Fibroblast of lung (primary cell): ENCODE results near the gene FUBP1. TPM values are rescaled to one million over a fixed set of nuclear protein-coding genes. Genes with fewer than 3 reads are reported as not detected.
"Not testable (repeated sequence)": the region's sequence is repeated elsewhere in the genome, so short reads cannot be mapped to it uniquely, and the experiment has no call there.

Experiments used
- DNase-seq, 2 donors: peaks; one replicate each; pipeline versions ENCODE4 v3.0.0 to v3.0.0-alpha.2; 2010; ENCODE audit warnings: low read depth in 2 of 2
- H2AFZ ChIP-seq: 2 replicates; pipeline ENCODE4 v1.5.1; 2012; ENCODE audit warnings: low read length, control low read depth, inconsistent platforms
- H3K27ac ChIP-seq: 2 replicates; pipeline ENCODE4 v1.5.1; 2011; ENCODE audit warnings: low read length, control low read depth; ENCODE audit not compliant: insufficient read depth
- H3K27me3 ChIP-seq: 2 replicates; pipeline ENCODE4 v1.5.1; 2011; ENCODE audit warnings: mild to moderate bottlenecking, low read length; ENCODE audit not compliant: control insufficient read depth, insufficient read depth
- H3K36me3 ChIP-seq: 2 replicates; pipeline ENCODE4 v1.5.1; 2011; ENCODE audit warnings: low read length; ENCODE audit not compliant: control insufficient read depth, insufficient read depth
- H3K4me1 ChIP-seq: 2 replicates; pipeline ENCODE4 v1.5.1; 2011; ENCODE audit warnings: low read length; ENCODE audit not compliant: control insufficient read depth, insufficient read depth; ENCODE audit errors: extremely low read depth
- H3K4me2 ChIP-seq: 2 replicates; pipeline ENCODE4 v1.5.1; 2011; ENCODE audit warnings: low read length, control low read depth; ENCODE audit not compliant: insufficient read depth; ENCODE audit errors: extremely low read depth
- H3K4me3 ChIP-seq, 4 experiments: fragments of 200-600 bp in 1 of 4; sonication (generic) in 1 of 4; replicated peaks in 1 of 4; 2 replicates each; pipeline ENCODE4 v1.5.1; 2011 to 2016; ENCODE audit warnings: low read length in 4 of 4, low read depth in 3 of 4, mild to moderate bottlenecking in 3 of 4, control low read depth in 2 of 4, inconsistent platforms in 1 of 4, mixed read lengths in 1 of 4; ENCODE audit not compliant: insufficient read depth in 1 of 4; ENCODE audit errors: control extremely low read depth in 1 of 4
- H3K79me2 ChIP-seq: 2 replicates; pipeline ENCODE4 v1.5.1; 2012; ENCODE audit warnings: mild to moderate bottlenecking, low read length, inconsistent platforms; ENCODE audit not compliant: control insufficient read depth, insufficient read depth
- H3K9ac ChIP-seq: 2 replicates; pipeline ENCODE4 v1.5.1; 2011; ENCODE audit warnings: mild to moderate bottlenecking, low read length, control low read depth; ENCODE audit not compliant: insufficient read depth
- H3K9me3 ChIP-seq: 2 replicates; pipeline ENCODE4 v1.5.1; 2012; ENCODE audit warnings: low read depth, low read length; ENCODE audit not compliant: control insufficient read depth, insufficient read depth
- H4K20me1 ChIP-seq: 2 replicates; pipeline ENCODE4 v1.5.1; 2011; ENCODE audit warnings: low read length; ENCODE audit not compliant: control insufficient read depth, insufficient read depth; ENCODE audit errors: extremely low read depth
- EZH2 ChIP-seq: IDR thresholded peaks from 2 replicates; pipeline ENCODE4 v1.5.1; 2012; ENCODE audit warnings: low read length, control low read depth, mild to moderate bottlenecking; ENCODE audit errors: missing control alignments
- polyA minus RNA-seq: library from RNA; depleted of rRNA, polyadenylated mRNA; stranded (reverse); fragments of >200 nt; gene quantifications from 2 replicates; pipeline ENCODE4 v1.2.3, GENCODE V29; 2011; ENCODE audit warnings: low replicate concordance
- polyA plus RNA-seq, 2 donors: library from polyadenylated mRNA; depleted of rRNA in 1 of 2; stranded (reverse) in 1 of 2; unstranded in 1 of 2; fragments of >200 nt; gene quantifications; 2 replicates each; pipeline ENCODE4 v1.2.1, GENCODE V29; 2011 to 2012; ENCODE audit warnings: missing spikeins in 1 of 2
- total RNA-seq: library from RNA; depleted of rRNA; stranded (reverse); fragments of >200 nt; gene quantifications from 2 replicates; pipeline ENCODE4 v1.2.1, GENCODE V29; 2014
- TF ChIP-seq, protein P1 (sequence below), 2 donors: IDR thresholded peaks in 1 of 2; conservative IDR thresholded peaks in 1 of 2; 1 replicate in 1 of 2; 2 replicates in 1 of 2; pipeline ENCODE4 v1.5.1; 2011 to 2012; ENCODE audit warnings: low read length in 2 of 2, control low read depth in 1 of 2, inconsistent platforms in 1 of 2, low read depth in 1 of 2, mild to moderate bottlenecking in 1 of 2

FUBP1 gene, protein sequence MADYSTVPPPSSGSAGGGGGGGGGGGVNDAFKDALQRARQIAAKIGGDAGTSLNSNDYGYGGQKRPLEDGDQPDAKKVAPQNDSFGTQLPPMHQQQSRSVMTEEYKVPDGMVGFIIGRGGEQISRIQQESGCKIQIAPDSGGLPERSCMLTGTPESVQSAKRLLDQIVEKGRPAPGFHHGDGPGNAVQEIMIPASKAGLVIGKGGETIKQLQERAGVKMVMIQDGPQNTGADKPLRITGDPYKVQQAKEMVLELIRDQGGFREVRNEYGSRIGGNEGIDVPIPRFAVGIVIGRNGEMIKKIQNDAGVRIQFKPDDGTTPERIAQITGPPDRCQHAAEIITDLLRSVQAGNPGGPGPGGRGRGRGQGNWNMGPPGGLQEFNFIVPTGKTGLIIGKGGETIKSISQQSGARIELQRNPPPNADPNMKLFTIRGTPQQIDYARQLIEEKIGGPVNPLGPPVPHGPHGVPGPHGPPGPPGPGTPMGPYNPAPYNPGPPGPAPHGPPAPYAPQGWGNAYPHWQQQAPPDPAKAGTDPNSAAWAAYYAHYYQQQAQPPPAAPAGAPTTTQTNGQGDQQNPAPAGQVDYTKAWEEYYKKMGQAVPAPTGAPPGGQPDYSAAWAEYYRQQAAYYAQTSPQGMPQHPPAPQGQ
- total RNA-seq (77.3 and 99.4 TPM in 2 replicates), polyA plus RNA-seq (102 TPM in 2 replicates), polyA minus RNA-seq (22.8 and 61.8 TPM in 2 replicates)
- 75.3 and 81.3 TPM in 2 replicates for polyA plus RNA-seq (2012)

DNA sequence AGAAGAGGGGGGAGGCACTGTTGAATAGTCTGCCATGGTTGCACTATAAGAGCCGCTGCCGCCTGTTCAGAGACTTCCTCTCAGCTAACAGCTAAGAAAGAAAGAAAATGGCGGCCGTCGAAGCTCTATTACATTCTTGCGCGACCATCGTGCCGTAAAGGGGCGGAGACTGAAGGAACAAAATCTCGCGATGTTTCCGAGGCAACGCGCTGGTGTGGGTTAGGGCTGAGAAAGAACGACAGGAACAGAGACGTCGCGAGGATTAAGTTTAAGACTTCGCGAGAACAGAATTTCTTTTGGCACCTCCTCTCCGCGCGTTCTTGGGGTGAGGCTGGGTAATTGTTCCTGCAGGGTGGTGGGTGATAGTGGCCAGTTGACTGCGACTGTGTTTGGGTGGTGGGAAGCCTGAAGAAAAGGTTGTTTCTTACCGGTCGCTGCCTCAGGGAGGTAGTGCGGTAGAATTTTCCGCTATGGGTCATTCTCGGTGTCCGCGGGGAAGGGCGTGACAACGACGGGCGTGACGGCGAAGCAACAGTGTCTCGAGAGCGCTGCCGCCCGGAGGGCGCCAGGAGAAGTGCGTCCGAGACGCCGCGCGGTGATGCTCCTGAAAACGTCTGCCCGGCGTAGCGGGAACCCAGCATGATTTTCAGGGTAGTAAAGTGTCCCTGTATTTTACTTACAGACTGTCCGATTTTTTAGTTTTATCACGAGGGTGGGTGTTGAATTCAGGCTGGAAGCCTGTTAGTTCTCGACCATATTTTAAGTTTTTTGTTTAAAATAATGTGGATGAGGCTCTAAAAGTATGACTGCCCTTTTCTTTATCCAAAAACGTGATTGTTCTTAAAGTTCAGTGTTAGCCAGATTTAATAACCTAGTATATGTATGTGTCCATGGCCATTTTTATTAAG is at the start of gene FUBP1:
Gene FUBP1, minus strand, starts transcription at position 104 of the 908 bp plus-strand sequence. Its CDS starts 68 bp downstream, at position 36.
- Histone ChIP-seq H3K4me2 (peak within 1 kb of the TSS; percentile 95), H2AFZ (peak within 1 kb of the TSS; percentile 98), H3K9ac (peak within 1 kb of the TSS; percentile 95), H3K9me3 (no peaks in the 10 kb centered on the region), H3K79me2 (peaks cover 87% of the 10 kb centered on the region), H3K36me3 (no peaks in the 10 kb centered on the region), H3K27me3 (no peaks in the 10 kb centered on the region), H4K20me1 (peaks cover 7% of the 10 kb centered on the region), H3K4me3 (peak within 1 kb of the TSS; percentile 74 to 98 (median 86)), H3K27ac (peak within 1 kb of the TSS; percentile 99), H3K4me1 (no peaks in the 10 kb centered on the region)
- DNase-seq, result peak; percentile 97 to 100
- TF ChIP-seq EZH2, result no peak
- TF ChIP-seq, protein P1, sequence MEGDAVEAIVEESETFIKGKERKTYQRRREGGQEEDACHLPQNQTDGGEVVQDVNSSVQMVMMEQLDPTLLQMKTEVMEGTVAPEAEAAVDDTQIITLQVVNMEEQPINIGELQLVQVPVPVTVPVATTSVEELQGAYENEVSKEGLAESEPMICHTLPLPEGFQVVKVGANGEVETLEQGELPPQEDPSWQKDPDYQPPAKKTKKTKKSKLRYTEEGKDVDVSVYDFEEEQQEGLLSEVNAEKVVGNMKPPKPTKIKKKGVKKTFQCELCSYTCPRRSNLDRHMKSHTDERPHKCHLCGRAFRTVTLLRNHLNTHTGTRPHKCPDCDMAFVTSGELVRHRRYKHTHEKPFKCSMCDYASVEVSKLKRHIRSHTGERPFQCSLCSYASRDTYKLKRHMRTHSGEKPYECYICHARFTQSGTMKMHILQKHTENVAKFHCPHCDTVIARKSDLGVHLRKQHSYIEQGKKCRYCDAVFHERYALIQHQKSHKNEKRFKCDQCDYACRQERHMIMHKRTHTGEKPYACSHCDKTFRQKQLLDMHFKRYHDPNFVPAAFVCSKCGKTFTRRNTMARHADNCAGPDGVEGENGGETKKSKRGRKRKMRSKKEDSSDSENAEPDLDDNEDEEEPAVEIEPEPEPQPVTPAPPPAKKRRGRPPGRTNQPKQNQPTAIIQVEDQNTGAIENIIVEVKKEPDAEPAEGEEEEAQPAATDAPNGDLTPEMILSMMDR (conservative IDR thresholded peaks at IDR 0.05 in 1 of 2, IDR thresholded peaks at IDR 0.05 in 1 of 2; ENCODE audit: low read depth in 1 of 2, low read length in 2 of 2), result peak; percentile 65 to 69

DNA sequence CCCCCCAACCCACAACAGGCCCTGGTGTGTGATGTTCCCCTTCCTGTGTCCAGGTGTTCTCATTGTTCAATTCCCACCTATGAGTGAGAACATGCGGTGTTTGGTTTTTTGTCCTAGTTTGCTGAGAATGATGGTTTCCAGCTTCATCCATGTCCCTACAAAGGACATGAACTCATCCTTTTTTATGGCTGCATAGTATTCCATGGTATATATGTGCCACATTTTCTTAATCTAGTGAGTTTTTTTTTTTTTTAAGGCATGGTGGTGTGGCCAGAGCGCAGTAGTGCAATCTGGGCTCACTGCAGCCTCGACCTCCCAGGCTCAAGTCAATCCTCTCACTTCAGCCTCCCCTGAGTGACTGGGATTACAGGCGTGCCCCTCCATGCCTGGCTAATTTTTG is 42.3 kb upstream of the FUBP1 start:
- not testable (repeated sequence) for H4K20me1 ChIP-seq, H3K27me3 ChIP-seq, DNase-seq, H2AFZ ChIP-seq, H3K27ac ChIP-seq, H3K36me3 ChIP-seq, H3K9ac ChIP-seq, H3K9me3 ChIP-seq, H3K4me1 ChIP-seq, H3K4me3 ChIP-seq, H3K4me2 ChIP-seq, H3K79me2 ChIP-seq

DNA sequence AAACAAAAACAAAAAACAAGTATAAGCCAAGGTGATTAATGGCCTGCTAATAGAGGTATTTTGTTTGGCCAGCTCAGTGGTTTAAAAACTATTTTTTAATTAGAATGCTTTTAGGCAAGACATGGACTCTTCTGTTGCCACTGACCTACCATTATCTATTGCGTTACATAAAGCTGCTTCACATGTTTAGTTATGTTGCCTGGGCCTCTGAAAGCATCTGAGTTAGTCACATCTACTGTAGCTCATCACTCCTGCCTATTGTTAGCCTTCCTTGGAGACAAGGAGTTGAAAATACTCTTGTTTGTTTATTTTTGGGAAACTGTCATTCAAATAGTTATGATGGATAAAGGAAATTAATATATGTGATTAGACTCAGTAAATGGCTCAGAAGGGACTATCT is 40.2 kb upstream of the FUBP1 start:
- no peak for DNase-seq
- no peak for TF ChIP-seq EZH2
- TF ChIP-seq, protein P1 (conservative IDR thresholded peaks at IDR 0.05 in 1 of 2, IDR thresholded peaks at IDR 0.05 in 1 of 2; ENCODE audit: low read depth in 1 of 2, low read length in 2 of 2), result no peak
- Histone ChIP-seq H3K9ac (no peak overlapping the region), H3K27ac (no peak overlapping the region), H3K9me3 (no peaks in the 10 kb centered on the region), H3K79me2 (peaks cover 11% of the 10 kb centered on the region), H4K20me1 (no peaks in the 10 kb centered on the region), H3K27me3 (no peaks in the 10 kb centered on the region), H3K4me3 (no peak overlapping the region), H2AFZ (no peak overlapping the region), H3K4me1 (no peaks in the 10 kb centered on the region), H3K4me2 (no peak overlapping the region), H3K36me3 (no peaks in the 10 kb centered on the region)
